Left ventricle myocardium superior (tissue), 1 donor: ENCODE measurements around the gene ETV6. TPM values are rescaled to one million over a fixed set of nuclear protein-coding genes. Genes with fewer than 3 reads are reported as not detected.

Experiments
- ATAC-seq: fragments of 200-7000 bp; cut with Tn5 transposase; one replicate; pipeline ENCODE4 v1.9.1; 2020; ENCODE audit warnings: mild to moderate bottlenecking, moderate library complexity
- DNase-seq: peaks from one replicate; pipeline ENCODE4 v3.0.0-alpha.2; 2020
- intact Hi-C: fragments of 100-400 bp; cut with micrococcal nuclease; formaldehyde crosslinking; loops from one replicate; pipeline ENCODE4 v1.11.0; 2022
- total RNA-seq: library from RNA; stranded (reverse); fragmentation: NEBNext Ultra II Directional; extraction: Animal tissue kit (Norgen Biotek cat#: 25700); gene quantifications from one replicate; pipeline ENCODE4 v1.2.1, GENCODE V29; 2021
- donor health status: DM: no; HTN: yes; CAD: no; lungs with severe emphysema.

The ETV6 gene
- total RNA-seq, 1 donor from 2014 or later, result 14.7 TPM

- DNase-seq (no peak), ATAC-seq (no peak)
- intact Hi-C loops, result no loop called here
Observed at GRCh38 chr12:11639454-11639853, 10.0 kb upstream of the ETV6 start.

GRCh38 chr12:11641522-11641921 is 8.0 kb upstream of the ETV6 start:
- no peak for DNase-seq
- intact Hi-C loops, result no loop called here
- no peak for ATAC-seq

- no peak for DNase-seq
- intact Hi-C loops, result no loop called here
- ATAC-seq, result no peak
Observed at GRCh38 chr12:11642785-11643184, 6.7 kb upstream of the ETV6 start.

- intact Hi-C loops, result no loop called here
- DNase-seq (no peak), ATAC-seq (no peak)
Observed at GRCh38 chr12:11645391-11645790, 4.1 kb upstream of the ETV6 start.

DNA sequence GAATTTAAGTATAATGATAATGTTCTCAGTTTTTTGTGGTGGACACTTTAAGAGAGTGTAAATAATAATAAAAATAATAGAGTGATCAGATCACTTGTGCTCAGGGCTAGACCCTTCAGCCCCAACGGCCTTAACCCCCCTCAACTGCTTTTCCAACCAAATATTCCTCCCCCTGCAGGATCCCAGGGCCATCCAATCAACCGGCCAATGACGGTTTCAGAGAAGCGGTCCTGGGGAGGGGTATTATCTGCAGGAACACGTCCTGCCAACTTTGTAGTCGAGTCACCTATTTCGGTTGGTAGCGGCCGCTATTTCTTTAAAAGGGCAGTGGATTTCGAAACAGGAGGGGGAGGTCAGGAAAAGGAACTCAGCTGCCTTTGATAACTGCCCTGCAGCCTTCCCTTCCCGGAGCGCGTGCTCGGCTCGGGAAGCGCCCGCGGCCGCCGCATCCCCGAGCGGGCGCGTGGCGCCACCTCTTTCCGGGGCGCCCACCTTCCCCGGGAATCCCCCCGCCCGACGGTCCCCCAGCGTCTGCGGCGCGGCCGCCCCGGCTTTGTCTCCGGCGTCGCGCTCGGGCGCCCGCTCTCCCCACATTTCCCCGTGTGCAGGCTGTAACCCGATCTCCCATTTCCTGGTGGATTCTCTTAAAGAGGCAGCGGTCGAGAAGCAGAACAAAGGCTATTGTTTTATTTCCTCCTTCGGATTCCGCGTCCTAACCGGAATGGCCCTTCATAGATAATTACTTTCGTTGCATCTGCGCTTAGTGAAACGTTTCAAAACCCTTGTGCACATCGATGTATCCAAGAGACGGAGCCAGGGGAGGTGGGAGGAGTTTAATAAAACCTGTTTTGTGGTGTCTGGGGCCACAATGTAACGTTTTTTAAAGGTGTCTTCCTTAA is 711 bp upstream of the ETV6 start:
- ATAC-seq (peak; percentile 76), DNase-seq (peak; percentile 76)
- intact Hi-C loops, result no loop called here

GRCh38 chr12:11650286-11651281 is 1.1 kb downstream of the ETV6 start:
- intact Hi-C loops, result loop anchor here (10.0 kb wide), 1 partner anchor 164 kb away; no protein-coding TSS in a partner anchor
- DNase-seq (no peak), ATAC-seq (peak; percentile 26)

DNA sequence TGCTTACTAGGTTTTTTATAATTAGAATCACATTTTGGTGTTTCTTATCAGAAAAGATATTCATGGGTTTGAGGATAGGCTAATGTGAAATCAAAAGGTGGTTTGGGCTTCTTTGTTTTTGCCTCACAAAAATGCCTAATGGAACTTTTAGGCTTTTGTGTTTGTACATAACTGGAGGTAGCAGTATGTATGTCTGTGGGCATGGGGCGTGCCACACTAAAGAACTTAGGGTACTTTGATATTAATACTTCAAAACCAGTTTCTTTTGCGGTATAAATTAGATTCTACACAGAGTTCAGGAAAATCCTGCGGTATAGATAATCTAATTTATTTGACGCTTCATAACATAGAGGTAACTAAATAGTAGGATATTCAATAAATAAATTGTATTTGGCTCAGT is 1.9 kb downstream of the ETV6 start:
- intact Hi-C loops, result loop anchor here (10.0 kb wide), 1 partner anchor 163 kb away; no protein-coding TSS in a partner anchor
- no peak for DNase-seq
- no peak for ATAC-seq

DNA sequence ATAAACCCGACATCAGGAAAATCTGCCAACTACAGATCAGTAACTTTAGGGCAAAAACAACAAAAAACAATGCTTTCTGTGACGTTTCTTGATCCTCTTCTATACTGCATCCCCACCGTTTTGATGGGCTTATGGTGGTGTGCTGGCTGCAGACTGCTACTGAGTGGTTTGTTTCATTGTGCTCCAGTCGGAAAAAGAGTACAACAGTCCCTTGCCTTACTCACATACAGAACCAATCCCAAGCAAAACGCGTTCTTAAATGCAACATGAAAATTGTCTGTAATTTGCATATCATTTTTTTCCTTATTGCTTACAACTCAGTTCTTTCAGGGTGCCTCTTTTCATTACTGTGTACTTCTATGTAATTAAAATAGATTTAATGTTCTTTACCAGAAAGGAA is 2.3 kb downstream of the ETV6 start:
- ATAC-seq, result peak; percentile 38
- DNase-seq, result no peak
- intact Hi-C loops, result loop anchor here (10.0 kb wide), 1 partner anchor 163 kb away; no protein-coding TSS in a partner anchor

- intact Hi-C loops, result loop anchor here (10.0 kb wide), 1 partner anchor 162 kb away; no protein-coding TSS in a partner anchor
- peak; percentile 16 for ATAC-seq
Observed at GRCh38 chr12:11652351-11653040, 3.0 kb downstream of the ETV6 start.

GRCh38 chr12:11653215-11653753 is 3.8 kb downstream of the ETV6 start:
- ATAC-seq (no peak), DNase-seq (no peak)
- intact Hi-C loops, result loop anchor here (10.0 kb wide), 1 partner anchor 162 kb away; no protein-coding TSS in a partner anchor

More at GRCh38 chr12:11652351-11653040, 3.0 kb downstream of the ETV6 start:
- DNase-seq, result no peak

DNA sequence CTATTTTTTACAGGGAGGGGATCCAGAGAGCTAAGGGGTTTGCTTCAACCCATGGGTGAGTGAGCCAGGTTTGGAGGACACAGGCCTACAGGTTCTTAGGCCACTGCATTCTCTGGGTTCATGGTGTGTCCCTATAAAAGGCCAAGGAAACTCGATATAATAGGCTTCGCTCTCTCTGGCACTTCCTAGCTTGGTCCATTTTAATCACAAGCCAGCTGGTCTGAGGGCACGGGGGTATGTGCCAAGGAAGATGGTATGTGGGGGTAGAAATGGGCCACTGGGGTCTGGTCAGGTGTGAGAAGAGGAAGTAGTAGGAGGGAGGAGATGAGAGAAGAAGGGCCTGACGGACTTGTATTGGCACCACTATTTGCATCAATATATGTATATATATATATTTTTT is 4.9 kb downstream of the ETV6 start:
- no peak for ATAC-seq
- no peak for DNase-seq
- intact Hi-C loops, result loop anchor here (10.0 kb wide), 1 partner anchor 160 kb away; no protein-coding TSS in a partner anchor

- intact Hi-C loops, result loop anchor here (10.0 kb wide), 1 partner anchor 160 kb away; no protein-coding TSS in a partner anchor
- DNase-seq (no peak), ATAC-seq (no peak)
Observed at GRCh38 chr12:11654802-11655201, 5.3 kb downstream of the ETV6 start.

DNA sequence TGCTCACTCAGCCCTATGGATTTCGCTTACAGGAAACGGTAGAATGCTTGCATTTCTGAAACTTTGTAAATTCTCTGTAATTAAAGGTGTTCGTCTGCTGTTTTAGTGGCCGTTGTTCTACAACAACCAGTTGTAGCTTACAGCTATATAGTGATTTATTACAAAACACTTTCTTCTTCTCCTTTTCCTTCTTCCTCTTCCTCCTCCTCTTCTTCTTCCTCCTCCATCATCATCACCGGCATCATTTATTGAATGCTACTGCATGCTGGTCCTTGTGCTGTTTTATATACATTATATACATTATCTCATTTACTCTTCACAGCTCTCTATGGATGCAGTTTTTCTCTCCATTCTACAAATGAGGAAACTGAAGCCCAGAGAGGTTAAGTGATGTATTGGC is 6.4 kb downstream of the ETV6 start:
- no peak for DNase-seq
- intact Hi-C loops, result loop anchor here (10.0 kb wide), 1 partner anchor 159 kb away; no protein-coding TSS in a partner anchor
- ATAC-seq, result no peak

GRCh38 chr12:11656550-11656949 is 7.1 kb downstream of the ETV6 start:
- ATAC-seq (no peak), DNase-seq (no peak)
- intact Hi-C loops, result loop anchor here (10.0 kb wide), 1 partner anchor 158 kb away; no protein-coding TSS in a partner anchor

DNA sequence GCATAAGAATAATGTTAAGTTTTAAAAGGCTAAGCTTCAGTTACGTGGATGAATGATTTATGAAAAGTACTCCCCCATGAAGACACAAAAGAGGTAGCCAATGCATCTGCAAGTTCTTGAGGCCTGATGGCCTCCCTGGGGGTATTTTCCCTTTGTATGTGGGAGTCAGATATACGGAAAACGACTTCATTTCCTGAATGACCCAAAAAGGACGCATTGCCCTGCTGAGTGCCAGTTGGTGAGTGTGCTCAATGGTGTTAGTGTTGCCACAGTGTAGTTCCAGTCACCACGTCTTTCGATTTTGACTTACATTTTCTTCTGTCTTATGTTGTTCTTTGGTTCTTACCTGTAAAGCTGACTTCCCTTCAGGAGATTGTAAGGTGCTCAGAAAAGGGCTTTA is 8.0 kb downstream of the ETV6 start:
- ATAC-seq (no peak), DNase-seq (no peak)
- intact Hi-C loops, result loop anchor here (10.0 kb wide), 1 partner anchor 157 kb away; no protein-coding TSS in a partner anchor

DNA sequence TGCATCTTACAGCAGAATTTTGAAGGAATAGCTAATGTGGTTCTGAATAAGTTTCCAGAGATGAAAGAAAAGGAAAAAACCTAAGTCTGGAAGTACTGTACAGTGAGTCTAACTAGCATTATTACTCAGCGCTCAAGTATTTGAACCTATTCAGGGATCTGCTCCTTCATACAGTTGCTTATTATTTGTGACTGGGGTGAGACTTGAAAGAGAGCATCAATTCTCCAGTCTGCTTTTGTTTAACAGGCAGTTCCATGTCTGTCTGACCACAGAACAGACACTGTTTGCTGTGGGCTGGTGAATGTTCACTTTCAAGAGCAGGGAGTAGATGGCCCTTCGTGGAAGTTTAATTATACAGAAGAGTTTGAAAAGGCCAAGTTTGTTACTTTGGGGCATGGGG is 9.3 kb downstream of the ETV6 start:
- no peak for ATAC-seq
- intact Hi-C loops, result loop anchor here (10.0 kb wide), 1 partner anchor 156 kb away; no protein-coding TSS in a partner anchor
- no peak for DNase-seq

DNA sequence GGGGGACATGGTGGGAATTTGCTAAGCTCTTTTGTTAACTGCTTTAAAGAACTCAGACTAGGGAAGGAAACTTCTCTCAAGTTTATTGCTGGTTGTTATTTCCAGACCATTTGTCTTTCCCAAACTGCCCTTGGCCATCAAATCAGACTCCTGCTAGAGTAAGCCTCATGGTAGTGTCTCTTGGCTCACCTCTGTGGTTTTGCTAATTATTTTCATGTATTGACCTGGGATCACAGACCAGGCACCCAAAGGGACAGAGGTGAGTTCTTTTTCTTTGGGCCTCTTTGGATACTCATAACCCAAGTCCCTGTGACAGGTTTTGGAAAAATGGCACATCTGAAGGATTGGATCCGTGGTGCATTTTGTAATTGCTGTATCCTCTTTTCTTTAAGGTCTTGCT is 11.2 kb downstream of the ETV6 start:
- intact Hi-C loops, result no loop called here
- no peak for ATAC-seq
- DNase-seq, result no peak

DNA sequence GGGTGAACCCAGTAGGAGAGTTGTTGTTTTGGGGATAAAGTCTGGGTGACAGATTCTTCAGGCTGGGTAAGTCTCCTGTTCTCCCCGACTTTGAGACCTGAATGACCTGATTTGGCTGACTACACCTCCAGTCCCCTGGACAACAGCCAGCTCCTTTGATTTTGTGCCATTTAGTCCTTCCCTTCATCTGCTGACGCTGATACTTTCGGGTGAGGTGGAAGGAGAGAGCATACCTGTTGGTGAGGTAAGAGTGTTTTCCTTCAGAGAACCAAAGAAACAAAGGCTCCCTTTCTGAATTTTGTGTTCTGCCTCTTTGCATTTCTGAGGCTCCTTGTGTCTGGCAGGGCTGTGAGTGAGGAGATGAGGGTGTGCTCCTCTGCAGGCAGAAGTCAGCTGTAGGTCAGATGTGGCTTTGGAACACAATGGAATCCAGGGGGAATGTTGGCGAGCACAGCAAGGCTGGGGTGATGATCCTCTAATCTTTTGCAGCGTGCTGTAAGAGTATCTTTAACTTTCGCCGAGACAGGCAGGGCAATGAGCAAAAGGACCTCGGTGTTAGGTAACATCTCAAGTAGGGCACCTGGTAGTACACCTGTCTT is 12.1 kb downstream of the ETV6 start:
- ATAC-seq (peak; percentile 53), DNase-seq (no peak)
- intact Hi-C loops, result no loop called here
